ENCODE results near the gene CLCF1. TPM values are rescaled to one million over a fixed set of nuclear protein-coding genes. Genes with fewer than 3 reads are reported as not detected.

The CLCF1 gene
- total RNA-seq, 1 donor from 2014 or later = 1.8 TPM

DNA sequence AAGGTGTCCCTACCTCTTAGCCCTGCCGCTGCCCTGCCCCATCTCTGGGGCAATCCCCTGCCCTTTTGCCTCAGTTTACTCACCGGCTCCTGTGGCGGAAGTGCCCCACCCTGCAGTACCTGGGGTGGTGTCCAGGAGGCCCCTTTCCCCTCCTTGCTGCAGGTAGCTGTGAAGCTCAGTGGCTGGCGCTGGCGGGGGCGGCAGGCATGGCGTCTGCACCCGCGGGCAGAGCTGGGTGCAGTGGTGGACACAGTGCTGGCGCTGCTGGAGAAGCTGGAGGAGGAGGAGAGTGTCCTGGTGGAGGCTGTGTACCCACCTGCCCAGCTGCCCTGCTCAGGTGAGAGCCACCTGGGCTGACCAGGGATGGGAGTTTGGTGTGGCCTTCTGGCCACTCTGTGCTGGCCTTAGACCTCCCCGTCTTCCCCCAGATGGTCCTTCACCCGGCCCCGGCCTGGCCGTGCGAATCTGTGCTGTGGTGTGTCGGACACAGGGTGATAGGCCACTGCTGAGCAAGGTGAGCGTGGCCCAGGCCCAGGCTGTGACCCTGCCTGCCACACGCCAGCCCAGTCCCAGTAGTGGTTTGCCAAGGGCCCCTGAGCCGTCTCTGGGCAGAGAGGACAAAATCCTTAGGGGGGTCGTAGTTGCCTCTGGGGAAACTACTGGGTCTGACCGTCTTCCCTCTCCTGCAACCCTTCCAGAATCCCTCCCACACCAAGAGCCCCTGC is 46.1 kb upstream of the CLCF1 start:
- DNase-seq (ENCODE audit: low read depth) (no peak), FAIRE-seq (no peak)
- H3K36me3 ChIP-seq (ENCODE audit: control insufficient read depth, insufficient read depth, low read length) = no peaks in the 10 kb centered on the region
- H3K27me3 ChIP-seq (ENCODE audit: control insufficient read depth, insufficient read depth, low read length) = no peaks in the 10 kb centered on the region
- no peak for TF ChIP-seq CTCF (IDR thresholded peaks at IDR 0.05; ENCODE audit: insufficient read depth, low read length, severe bottlenecking)
- no peak overlapping the region for H3K4me3 ChIP-seq (ENCODE audit: low read depth, low read length)

GRCh38 chr11:67418476-67419281 is 45.3 kb upstream of the CLCF1 start:
- Histone ChIP-seq H3K36me3 (ENCODE audit: control insufficient read depth, insufficient read depth, low read length) (no peaks in the 10 kb centered on the region), H3K4me3 (ENCODE audit: low read depth, low read length) (no peak overlapping the region), H3K27me3 (ENCODE audit: control insufficient read depth, insufficient read depth, low read length) (no peaks in the 10 kb centered on the region)
- DNase-seq (ENCODE audit: low read depth) = no peak
- no peak for FAIRE-seq
- no peak for TF ChIP-seq CTCF (IDR thresholded peaks at IDR 0.05; ENCODE audit: insufficient read depth, low read length, severe bottlenecking)

- FAIRE-seq = no peak
- no peak for DNase-seq (ENCODE audit: low read depth)
- Histone ChIP-seq H3K27me3 (ENCODE audit: control insufficient read depth, insufficient read depth, low read length) (no peaks in the 10 kb centered on the region), H3K4me3 (ENCODE audit: low read depth, low read length) (no peak overlapping the region), H3K36me3 (ENCODE audit: control insufficient read depth, insufficient read depth, low read length) (no peaks in the 10 kb centered on the region)
- TF ChIP-seq CTCF (IDR thresholded peaks at IDR 0.05; ENCODE audit: insufficient read depth, low read length, severe bottlenecking) = no peak
Observed at GRCh38 chr11:67417425-67417824, 44.0 kb upstream of the CLCF1 start.

- peak; percentile 89 for FAIRE-seq
- H3K27me3 ChIP-seq (ENCODE audit: control insufficient read depth, insufficient read depth, low read length) = peaks cover 3% of the 10 kb centered on the region
- DNase-seq (ENCODE audit: low read depth) = peak; percentile 57
- H3K4me3 ChIP-seq (ENCODE audit: low read depth, low read length) = no peak overlapping the region
- TF ChIP-seq CTCF (IDR thresholded peaks at IDR 0.05; ENCODE audit: insufficient read depth, low read length, severe bottlenecking) = no peak
- no peaks in the 10 kb centered on the region for H3K36me3 ChIP-seq (ENCODE audit: control insufficient read depth, insufficient read depth, low read length)
Observed at GRCh38 chr11:67416416-67417335, 43.3 kb upstream of the CLCF1 start.

DNA sequence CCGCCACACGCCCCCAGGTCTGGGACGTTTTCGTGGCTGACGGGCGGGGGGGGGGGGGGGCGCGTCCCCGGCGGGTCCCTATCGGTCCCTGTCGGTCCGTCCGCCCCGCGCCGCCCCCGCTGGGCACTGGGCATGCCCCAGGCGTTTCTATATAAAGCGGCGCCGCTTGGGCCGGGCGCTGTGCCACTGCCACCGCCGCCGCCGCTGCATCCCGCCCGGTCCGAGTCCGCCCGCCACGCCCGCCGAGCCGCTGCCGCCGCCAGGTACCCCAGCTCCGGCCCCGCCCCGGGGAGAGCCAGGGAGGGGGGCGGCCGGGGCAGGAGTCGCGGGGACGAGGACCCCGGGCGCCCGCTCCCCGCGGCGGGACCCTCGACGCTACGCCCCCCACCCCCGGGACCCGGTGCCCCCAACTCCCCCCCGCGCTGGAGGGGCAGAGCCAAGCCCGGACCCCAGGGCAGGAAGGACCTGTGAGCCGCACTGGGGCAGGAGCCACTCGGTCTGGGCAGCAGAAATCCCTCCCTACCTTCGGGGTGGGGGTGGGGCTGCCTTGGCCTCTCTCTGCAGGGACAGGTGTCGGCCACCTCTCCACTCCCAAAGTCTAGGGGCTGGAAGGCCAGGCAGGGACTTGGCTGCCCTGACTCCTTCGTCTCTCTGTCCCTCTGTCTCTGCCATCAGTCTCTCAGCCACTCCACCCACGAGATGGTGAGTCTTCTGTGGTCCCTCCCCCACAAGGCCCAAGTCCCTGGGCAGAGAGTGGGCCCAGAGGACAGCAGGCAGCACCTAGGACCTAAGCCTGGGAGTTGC is 42.3 kb upstream of the CLCF1 start, which contains the start of gene CARNS1:
CARNS1 (plus strand) TSS at position 178 of the 804 bp plus-strand sequence; CDS start at position 700, 522 bp downstream.
- Histone ChIP-seq H3K27me3 (ENCODE audit: control insufficient read depth, insufficient read depth, low read length) (peaks cover 4% of the 10 kb centered on the region), H3K36me3 (ENCODE audit: control insufficient read depth, insufficient read depth, low read length) (no peaks in the 10 kb centered on the region), H3K4me3 (ENCODE audit: low read depth, low read length) (no peak within 1 kb of the TSS)
- FAIRE-seq (no peak), DNase-seq (ENCODE audit: low read depth) (no peak)
- no peak for TF ChIP-seq CTCF (IDR thresholded peaks at IDR 0.05; ENCODE audit: insufficient read depth, low read length, severe bottlenecking)

All from bronchial epithelial cell (primary cell).